GM23338 (cell line): ENCODE results near the gene RHOD. TPM values are rescaled to one million over a fixed set of nuclear protein-coding genes. Genes with fewer than 3 reads are reported as not detected.

ENCODE experiments used
- ATAC-seq: fragments of 200-7000 bp; cut with Tn5 transposase; 3 replicates; pipeline ENCODE4 v1.9.1; 2020
- DNase-seq: peaks from one replicate; pipeline ENCODE4 v3.0.0-alpha.2; 2015; ENCODE audit warnings: low spot score
- H2AFZ ChIP-seq: fragments of 200-600 bp; sonication (generic); 2 replicates; pipeline ENCODE4 v1.8.0; 2016; ENCODE audit warnings: antibody characterized with exemption, mild to moderate bottlenecking, moderate library complexity
- H3F3A ChIP-seq: fragments of 200-600 bp; sonication (generic); replicated peaks from 2 replicates; pipeline ENCODE4 v1.8.0; 2017; ENCODE audit warnings: antibody characterized with exemption, mixed run types, low read depth
- H3K27ac ChIP-seq: fragments of 200-600 bp; sonication (generic); 2 replicates; pipeline ENCODE4 v1.6.1; 2016; ENCODE audit warnings: low read depth
- H3K27me3 ChIP-seq: fragments of 200-600 bp; sonication (generic); 2 replicates; pipeline ENCODE4 v1.8.0; 2016; ENCODE audit warnings: mild to moderate bottlenecking, mixed run types, moderate library complexity; ENCODE audit not compliant: insufficient read depth
- H3K36me3 ChIP-seq: fragments of 200-600 bp; sonication (generic); 2 replicates; pipeline ENCODE4 v1.8.0; 2016; ENCODE audit warnings: mild to moderate bottlenecking; ENCODE audit not compliant: insufficient read depth
- H3K4me1 ChIP-seq: fragments of 200-600 bp; sonication (generic); 2 replicates; pipeline ENCODE4 v1.8.0; 2016; ENCODE audit warnings: mild to moderate bottlenecking, moderate library complexity; ENCODE audit not compliant: insufficient read depth
- H3K4me2 ChIP-seq: fragments of 200-600 bp; sonication (generic); 2 replicates; pipeline ENCODE4 v1.7.1; 2017; ENCODE audit warnings: mixed run types
- H3K4me3 ChIP-seq: fragments of 200-600 bp; sonication (generic); 2 replicates; pipeline ENCODE4 v1.6.1; 2016; ENCODE audit warnings: mixed run types
- H3K79me2 ChIP-seq: fragments of 200-600 bp; sonication (generic); replicated peaks from 2 replicates; pipeline ENCODE4 v1.8.0; 2017; ENCODE audit warnings: mild to moderate bottlenecking; ENCODE audit not compliant: insufficient read depth
- H3K9me2 ChIP-seq: fragments of 200-600 bp; sonication (generic); 2 replicates; pipeline ENCODE4 v1.8.0; 2017; ENCODE audit not compliant: insufficient read depth
- H4K20me1 ChIP-seq: fragments of 200-600 bp; sonication (generic); replicated peaks from 2 replicates; pipeline ENCODE4 v1.8.0; 2017; ENCODE audit warnings: mild to moderate bottlenecking; ENCODE audit not compliant: insufficient read depth
- H3K27ac Mint-ChIP-seq: 2 replicates; pipeline ENCODE4 v1.8.0; 2020; ENCODE audit warnings: inconsistent platforms, mild to moderate bottlenecking, moderate library complexity, mixed read lengths
- H3K27me3 Mint-ChIP-seq: 3 replicates; pipeline ENCODE4 v1.8.0; 2022; ENCODE audit warnings: low read depth, mild to moderate bottlenecking, moderate library complexity, mixed read lengths, inconsistent platforms; ENCODE audit not compliant: insufficient read depth, poor library complexity
- H3K36me3 Mint-ChIP-seq: 3 replicates; pipeline ENCODE4 v1.8.0; 2021; ENCODE audit warnings: low read depth, mild to moderate bottlenecking, inconsistent platforms, moderate library complexity, mixed read lengths
- H3K4me1 Mint-ChIP-seq: 3 replicates; pipeline ENCODE4 v1.8.0; 2020; ENCODE audit warnings: mild to moderate bottlenecking, inconsistent platforms, mixed read lengths
- H3K4me3 Mint-ChIP-seq: 3 replicates; pipeline ENCODE4 v1.8.0; 2021; ENCODE audit warnings: moderate library complexity, mild to moderate bottlenecking, inconsistent platforms, mixed read lengths
- H3K9me3 Mint-ChIP-seq: 3 replicates; pipeline ENCODE4 v1.8.0; 2020; ENCODE audit warnings: moderate library complexity, mild to moderate bottlenecking, inconsistent platforms, mixed read lengths
- CREB1 ChIP-seq: fragments of 250-450 bp; sonication (Bioruptor Pico); IDR thresholded peaks from 2 replicates; pipeline ENCODE4 v1.5.0; 2020; ENCODE audit warnings: low read depth, mild to moderate bottlenecking, moderate library complexity
- EZH2 ChIP-seq: fragments of 200-600 bp; sonication (generic); IDR thresholded peaks from one replicate; pipeline ENCODE4 v1.8.0; 2017; ENCODE audit warnings: antibody characterized with exemption, mild to moderate bottlenecking, low read depth; ENCODE audit not compliant: unreplicated experiment
- EZH2phosphoT487 ChIP-seq: fragments of 200-600 bp; sonication (generic); IDR thresholded peaks from one replicate; pipeline ENCODE4 v1.8.1; 2018; ENCODE audit warnings: antibody characterized with exemption; ENCODE audit not compliant: unreplicated experiment
- JUNB ChIP-seq: IDR thresholded peaks from one replicate; pipeline ENCODE4 v1.6.1; 2016; ENCODE audit warnings: antibody characterized with exemption; ENCODE audit not compliant: unreplicated experiment
- NANOG ChIP-seq: IDR thresholded peaks from 2 replicates; pipeline ENCODE4 v1.6.1; 2016; ENCODE audit warnings: antibody characterized with exemption, borderline replicate concordance
- POLR2AphosphoS5 ChIP-seq: IDR thresholded peaks from 2 replicates; pipeline ENCODE4 v1.6.1; 2016; ENCODE audit warnings: antibody characterized with exemption, low read depth
- polyA plus RNA-seq: library from polyadenylated mRNA; unstranded; fragments of >200 nt; fragmentation: Nextera tagmentation; extraction: Ambion mirVana; gene quantifications from 2 replicates; pipeline ENCODE4 v1.2.1, GENCODE V29; 2016
- total RNA-seq: library from RNA; depleted of rRNA; stranded (reverse); fragments of >200 nt; shearing (Covaris generic); gene quantifications from 2 replicates; pipeline ENCODE4 v1.2.3, GENCODE V29; 2014
- TF ChIP-seq, protein P1 (sequence below): IDR thresholded peaks from one replicate; pipeline ENCODE4 v1.6.1; 2018; ENCODE audit warnings: antibody characterized with exemption; ENCODE audit not compliant: unreplicated experiment
- TF ChIP-seq, protein P2 (sequence below), 2 experiments: fragments of 200-600 bp in 1 of 2; sonication (generic) in 1 of 2; conservative IDR thresholded peaks; 2 replicates each; pipeline versions ENCODE4 v1.5.1 to v1.6.1; 2016 to 2017; ENCODE audit warnings: antibody characterized with exemption in 2 of 2, low read depth in 2 of 2, mild to moderate bottlenecking in 2 of 2, moderate library complexity in 1 of 2
- TF ChIP-seq, protein P3 (sequence below): fragments of 250-450 bp; sonication (Bioruptor Pico); IDR thresholded peaks from 2 replicates; pipeline ENCODE4 v1.5.0; 2020; ENCODE audit warnings: mild to moderate bottlenecking, moderate library complexity

The RHOD gene
- total and polyA plus RNA-seq, 2 experiments from 2014 or later, result 13.8 to 16.2 TPM

DNA sequence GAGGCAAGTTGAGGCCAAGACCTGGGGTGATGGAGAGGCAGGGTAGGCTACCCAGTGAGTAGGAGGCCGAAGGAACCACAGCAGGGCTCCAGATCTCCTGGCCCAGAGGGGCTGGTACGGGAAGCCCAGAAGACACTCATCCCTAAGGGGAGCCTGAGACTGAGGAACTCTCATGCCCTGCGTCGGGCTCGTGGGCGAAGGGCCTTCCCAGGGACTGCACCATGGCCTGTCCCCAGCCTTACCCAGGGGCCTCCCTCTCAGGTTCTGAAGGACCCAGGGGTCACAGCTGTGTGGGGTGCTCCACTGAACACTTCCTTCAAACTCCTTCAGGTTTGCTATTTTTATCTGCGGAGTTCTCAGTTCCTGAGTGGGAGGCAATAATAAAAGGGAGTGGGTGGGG lies 49.5 kb upstream of the RHOD start (continued):
- TF ChIP-seq, protein P1, sequence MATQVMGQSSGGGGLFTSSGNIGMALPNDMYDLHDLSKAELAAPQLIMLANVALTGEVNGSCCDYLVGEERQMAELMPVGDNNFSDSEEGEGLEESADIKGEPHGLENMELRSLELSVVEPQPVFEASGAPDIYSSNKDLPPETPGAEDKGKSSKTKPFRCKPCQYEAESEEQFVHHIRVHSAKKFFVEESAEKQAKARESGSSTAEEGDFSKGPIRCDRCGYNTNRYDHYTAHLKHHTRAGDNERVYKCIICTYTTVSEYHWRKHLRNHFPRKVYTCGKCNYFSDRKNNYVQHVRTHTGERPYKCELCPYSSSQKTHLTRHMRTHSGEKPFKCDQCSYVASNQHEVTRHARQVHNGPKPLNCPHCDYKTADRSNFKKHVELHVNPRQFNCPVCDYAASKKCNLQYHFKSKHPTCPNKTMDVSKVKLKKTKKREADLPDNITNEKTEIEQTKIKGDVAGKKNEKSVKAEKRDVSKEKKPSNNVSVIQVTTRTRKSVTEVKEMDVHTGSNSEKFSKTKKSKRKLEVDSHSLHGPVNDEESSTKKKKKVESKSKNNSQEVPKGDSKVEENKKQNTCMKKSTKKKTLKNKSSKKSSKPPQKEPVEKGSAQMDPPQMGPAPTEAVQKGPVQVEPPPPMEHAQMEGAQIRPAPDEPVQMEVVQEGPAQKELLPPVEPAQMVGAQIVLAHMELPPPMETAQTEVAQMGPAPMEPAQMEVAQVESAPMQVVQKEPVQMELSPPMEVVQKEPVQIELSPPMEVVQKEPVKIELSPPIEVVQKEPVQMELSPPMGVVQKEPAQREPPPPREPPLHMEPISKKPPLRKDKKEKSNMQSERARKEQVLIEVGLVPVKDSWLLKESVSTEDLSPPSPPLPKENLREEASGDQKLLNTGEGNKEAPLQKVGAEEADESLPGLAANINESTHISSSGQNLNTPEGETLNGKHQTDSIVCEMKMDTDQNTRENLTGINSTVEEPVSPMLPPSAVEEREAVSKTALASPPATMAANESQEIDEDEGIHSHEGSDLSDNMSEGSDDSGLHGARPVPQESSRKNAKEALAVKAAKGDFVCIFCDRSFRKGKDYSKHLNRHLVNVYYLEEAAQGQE, result no peak
- TF ChIP-seq POLR2AphosphoS5, result no peak
- no peak for TF ChIP-seq NANOG
- no peak for TF ChIP-seq EZH2phosphoT487
- TF ChIP-seq EZH2, result no peak
- TF ChIP-seq, protein P2, sequence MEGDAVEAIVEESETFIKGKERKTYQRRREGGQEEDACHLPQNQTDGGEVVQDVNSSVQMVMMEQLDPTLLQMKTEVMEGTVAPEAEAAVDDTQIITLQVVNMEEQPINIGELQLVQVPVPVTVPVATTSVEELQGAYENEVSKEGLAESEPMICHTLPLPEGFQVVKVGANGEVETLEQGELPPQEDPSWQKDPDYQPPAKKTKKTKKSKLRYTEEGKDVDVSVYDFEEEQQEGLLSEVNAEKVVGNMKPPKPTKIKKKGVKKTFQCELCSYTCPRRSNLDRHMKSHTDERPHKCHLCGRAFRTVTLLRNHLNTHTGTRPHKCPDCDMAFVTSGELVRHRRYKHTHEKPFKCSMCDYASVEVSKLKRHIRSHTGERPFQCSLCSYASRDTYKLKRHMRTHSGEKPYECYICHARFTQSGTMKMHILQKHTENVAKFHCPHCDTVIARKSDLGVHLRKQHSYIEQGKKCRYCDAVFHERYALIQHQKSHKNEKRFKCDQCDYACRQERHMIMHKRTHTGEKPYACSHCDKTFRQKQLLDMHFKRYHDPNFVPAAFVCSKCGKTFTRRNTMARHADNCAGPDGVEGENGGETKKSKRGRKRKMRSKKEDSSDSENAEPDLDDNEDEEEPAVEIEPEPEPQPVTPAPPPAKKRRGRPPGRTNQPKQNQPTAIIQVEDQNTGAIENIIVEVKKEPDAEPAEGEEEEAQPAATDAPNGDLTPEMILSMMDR (conservative IDR thresholded peaks at IDR 0.05; ENCODE audit: low read depth in 2 of 2), result no peak

DNA sequence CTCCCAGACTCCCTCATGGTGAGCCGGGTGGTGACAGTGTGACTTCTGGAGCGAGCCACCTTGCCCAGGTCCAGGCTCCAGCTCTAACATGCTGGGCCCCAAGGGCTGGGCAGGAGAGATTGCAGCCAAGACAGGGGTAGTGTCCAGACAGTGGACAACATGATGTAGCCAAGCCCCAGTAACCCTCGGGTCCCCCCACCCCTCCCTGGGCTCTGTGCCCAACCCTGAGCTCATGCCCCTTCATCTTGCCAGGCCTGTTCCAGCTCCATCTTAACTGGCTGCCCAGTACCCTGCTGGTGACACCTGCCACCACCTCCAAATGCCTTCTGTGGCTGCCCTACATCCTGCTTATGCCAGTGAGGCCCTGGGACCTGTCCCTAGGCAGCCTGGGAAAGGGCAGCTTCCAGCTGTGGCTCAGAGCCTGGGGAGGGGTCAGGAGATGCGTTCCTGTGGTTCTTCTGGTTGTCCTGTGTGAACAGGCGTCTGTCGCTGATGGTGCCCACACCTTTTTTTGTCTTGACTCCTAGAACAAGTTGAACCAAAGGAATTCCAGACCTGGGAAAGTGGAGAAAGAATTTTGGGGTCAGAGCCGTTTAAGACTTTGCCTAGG lies 46.2 kb upstream of the RHOD start:
- peaks cover 14% of the 10 kb centered on the region for H3K27me3 Mint-ChIP-seq
- H3K4me1 Mint-ChIP-seq, result peaks cover 15% of the 10 kb centered on the region
- no peak overlapping the region for H3K4me3 ChIP-seq
- no peaks in the 10 kb centered on the region for H3K79me2 ChIP-seq
- H3K4me1 ChIP-seq, result peaks cover 3% of the 10 kb centered on the region; the same call in 1 of the 2 replicates
- no peaks in the 10 kb centered on the region for H3K36me3 ChIP-seq
- no peaks in the 10 kb centered on the region for H3K9me3 Mint-ChIP-seq
- H2AFZ ChIP-seq, result no peak overlapping the region
- no peak overlapping the region for H3K4me2 ChIP-seq
- H4K20me1 ChIP-seq, result no peaks in the 10 kb centered on the region
- no peak overlapping the region for H3K27ac Mint-ChIP-seq
- no peak for DNase-seq
- H3K9me2 ChIP-seq, result no peaks in the 10 kb centered on the region
- no peak overlapping the region for H3K27ac ChIP-seq
- no peak overlapping the region for H3K4me3 Mint-ChIP-seq
- H3K27me3 ChIP-seq, result no peaks in the 10 kb centered on the region
- no peaks in the 10 kb centered on the region for H3F3A ChIP-seq
- peaks cover 3% of the 10 kb centered on the region; the same call in 2 of the 3 replicates for H3K36me3 Mint-ChIP-seq
- ATAC-seq, result no peak
- no peak for TF ChIP-seq EZH2phosphoT487
- no peak for TF ChIP-seq JUNB
- TF ChIP-seq NANOG, result no peak
- TF ChIP-seq, protein P3, sequence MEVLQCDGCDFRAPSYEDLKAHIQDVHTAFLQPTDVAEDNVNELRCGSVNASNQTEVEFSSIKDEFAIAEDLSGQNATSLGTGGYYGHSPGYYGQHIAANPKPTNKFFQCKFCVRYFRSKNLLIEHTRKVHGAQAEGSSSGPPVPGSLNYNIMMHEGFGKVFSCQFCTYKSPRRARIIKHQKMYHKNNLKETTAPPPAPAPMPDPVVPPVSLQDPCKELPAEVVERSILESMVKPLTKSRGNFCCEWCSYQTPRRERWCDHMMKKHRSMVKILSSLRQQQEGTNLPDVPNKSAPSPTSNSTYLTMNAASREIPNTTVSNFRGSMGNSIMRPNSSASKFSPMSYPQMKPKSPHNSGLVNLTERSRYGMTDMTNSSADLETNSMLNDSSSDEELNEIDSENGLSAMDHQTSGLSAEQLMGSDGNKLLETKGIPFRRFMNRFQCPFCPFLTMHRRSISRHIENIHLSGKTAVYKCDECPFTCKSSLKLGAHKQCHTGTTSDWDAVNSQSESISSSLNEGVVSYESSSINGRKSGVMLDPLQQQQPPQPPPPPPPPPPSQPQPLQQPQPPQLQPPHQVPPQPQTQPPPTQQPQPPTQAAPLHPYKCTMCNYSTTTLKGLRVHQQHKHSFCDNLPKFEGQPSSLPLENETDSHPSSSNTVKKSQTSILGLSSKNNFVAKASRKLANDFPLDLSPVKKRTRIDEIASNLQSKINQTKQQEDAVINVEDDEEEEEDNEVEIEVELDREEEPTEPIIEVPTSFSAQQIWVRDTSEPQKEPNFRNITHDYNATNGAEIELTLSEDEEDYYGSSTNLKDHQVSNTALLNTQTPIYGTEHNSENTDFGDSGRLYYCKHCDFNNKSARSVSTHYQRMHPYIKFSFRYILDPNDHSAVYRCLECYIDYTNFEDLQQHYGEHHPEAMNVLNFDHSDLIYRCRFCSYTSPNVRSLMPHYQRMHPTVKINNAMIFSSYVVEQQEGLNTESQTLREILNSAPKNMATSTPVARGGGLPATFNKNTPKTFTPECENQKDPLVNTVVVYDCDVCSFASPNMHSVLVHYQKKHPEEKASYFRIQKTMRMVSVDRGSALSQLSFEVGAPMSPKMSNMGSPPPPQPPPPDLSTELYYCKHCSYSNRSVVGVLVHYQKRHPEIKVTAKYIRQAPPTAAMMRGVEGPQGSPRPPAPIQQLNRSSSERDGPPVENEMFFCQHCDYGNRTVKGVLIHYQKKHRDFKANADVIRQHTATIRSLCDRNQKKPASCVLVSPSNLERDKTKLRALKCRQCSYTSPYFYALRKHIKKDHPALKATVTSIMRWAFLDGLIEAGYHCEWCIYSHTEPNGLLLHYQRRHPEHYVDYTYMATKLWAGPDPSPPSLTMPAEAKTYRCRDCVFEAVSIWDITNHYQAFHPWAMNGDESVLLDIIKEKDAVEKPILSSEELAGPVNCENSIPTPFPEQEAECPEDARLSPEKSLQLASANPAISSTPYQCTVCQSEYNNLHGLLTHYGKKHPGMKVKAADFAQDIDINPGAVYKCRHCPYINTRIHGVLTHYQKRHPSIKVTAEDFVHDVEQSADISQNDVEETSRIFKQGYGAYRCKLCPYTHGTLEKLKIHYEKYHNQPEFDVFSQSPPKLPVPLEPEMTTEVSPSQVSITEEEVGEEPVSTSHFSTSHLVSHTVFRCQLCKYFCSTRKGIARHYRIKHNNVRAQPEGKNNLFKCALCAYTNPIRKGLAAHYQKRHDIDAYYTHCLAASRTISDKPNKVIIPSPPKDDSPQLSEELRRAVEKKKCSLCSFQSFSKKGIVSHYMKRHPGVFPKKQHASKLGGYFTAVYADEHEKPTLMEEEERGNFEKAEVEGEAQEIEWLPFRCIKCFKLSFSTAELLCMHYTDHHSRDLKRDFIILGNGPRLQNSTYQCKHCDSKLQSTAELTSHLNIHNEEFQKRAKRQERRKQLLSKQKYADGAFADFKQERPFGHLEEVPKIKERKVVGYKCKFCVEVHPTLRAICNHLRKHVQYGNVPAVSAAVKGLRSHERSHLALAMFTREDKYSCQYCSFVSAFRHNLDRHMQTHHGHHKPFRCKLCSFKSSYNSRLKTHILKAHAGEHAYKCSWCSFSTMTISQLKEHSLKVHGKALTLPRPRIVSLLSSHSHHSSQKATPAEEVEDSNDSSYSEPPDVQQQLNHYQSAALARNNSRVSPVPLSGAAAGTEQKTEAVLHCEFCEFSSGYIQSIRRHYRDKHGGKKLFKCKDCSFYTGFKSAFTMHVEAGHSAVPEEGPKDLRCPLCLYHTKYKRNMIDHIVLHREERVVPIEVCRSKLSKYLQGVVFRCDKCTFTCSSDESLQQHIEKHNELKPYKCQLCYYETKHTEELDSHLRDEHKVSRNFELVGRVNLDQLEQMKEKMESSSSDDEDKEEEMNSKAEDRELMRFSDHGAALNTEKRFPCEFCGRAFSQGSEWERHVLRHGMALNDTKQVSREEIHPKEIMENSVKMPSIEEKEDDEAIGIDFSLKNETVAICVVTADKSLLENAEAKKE (CRISPR knock-in tag), result no peak
- TF ChIP-seq CREB1 (CRISPR knock-in tag), result no peak
- no peak for TF ChIP-seq POLR2AphosphoS5
- TF ChIP-seq, protein P1, result no peak
